Endothelial cell of umbilical vein (primary cell): ENCODE measurements around the gene SIVA1.

Experiments used
- CTCF ChIP-seq, 2 donors: IDR thresholded peaks; 1 replicate in 1 of 2; 2 replicates in 1 of 2; pipeline ENCODE4 v1.5.1; 2011; ENCODE audit warnings: low read length in 2 of 2, mild to moderate bottlenecking in 2 of 2, moderate library complexity in 2 of 2, control low read depth in 1 of 2, inconsistent platforms in 1 of 2, low read depth in 1 of 2; ENCODE audit not compliant: insufficient read depth in 1 of 2; ENCODE audit errors: extremely low read depth in 1 of 2
- EZH2 ChIP-seq: IDR thresholded peaks from 2 replicates; pipeline ENCODE4 v1.6.1; 2012; ENCODE audit warnings: borderline replicate concordance, low read depth, mild to moderate bottlenecking, moderate library complexity, low read length, inconsistent platforms; ENCODE audit not compliant: severe bottlenecking
- FOS ChIP-seq: IDR thresholded peaks from 2 replicates; pipeline ENCODE4 v1.6.1; 2011; ENCODE audit warnings: mild to moderate bottlenecking, low read length, moderate library complexity, borderline replicate concordance; ENCODE audit not compliant: insufficient read depth
- MAX ChIP-seq: IDR thresholded peaks from 2 replicates; pipeline ENCODE4 v1.6.1; 2011; ENCODE audit not compliant: insufficient read depth, insufficient read length
- POLR2A ChIP-seq: IDR thresholded peaks from 2 replicates; pipeline ENCODE4 v1.6.1; 2012; ENCODE audit warnings: low read depth, mild to moderate bottlenecking, control low read depth, low read length
- POLR2AphosphoS5 ChIP-seq: IDR thresholded peaks from 2 replicates; pipeline ENCODE4 v1.6.1; 2012; ENCODE audit warnings: low read depth, mild to moderate bottlenecking, control low read depth, low read length, moderate library complexity; ENCODE audit not compliant: insufficient read depth

DNA sequence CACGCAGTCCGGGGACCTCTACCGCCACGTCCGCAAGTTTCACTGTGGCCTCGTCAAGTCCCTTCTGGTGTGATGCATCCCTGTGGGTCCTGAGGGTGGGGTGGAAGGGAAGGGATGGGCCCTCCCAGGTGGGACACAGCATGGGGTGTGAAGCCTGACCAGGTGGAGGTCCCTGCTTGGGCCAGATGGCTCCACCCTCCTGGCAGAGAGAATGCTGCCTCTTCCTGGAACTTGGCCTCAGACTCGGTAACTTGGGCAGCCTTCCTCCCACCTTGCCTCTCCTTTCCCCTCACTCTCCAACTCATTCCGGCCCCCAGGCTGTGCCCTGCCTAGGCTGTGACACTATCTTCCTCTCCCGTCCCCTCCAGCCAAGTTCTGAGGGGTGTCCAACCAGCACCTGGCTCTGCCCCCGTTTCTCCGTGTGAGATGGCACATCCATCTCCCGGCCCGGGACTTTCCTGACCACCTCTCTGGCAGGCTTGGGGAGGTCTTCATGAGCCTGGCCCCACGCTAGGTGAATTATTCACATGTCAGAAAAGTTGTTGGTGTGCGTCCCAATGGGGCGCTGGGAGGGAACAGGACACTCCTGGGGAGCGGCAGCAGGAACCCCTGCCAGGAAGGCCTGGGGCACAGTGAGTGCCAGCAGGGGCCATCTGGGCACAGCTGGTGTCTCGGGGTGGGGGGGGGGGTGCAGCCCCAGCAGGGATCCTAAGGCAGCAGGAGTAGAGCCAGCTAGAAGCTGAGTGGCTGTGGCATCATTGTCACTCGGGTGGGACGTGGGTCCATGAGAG, 49.6 kb downstream of the SIVA1 start:
- TF ChIP-seq POLR2A (no peak), CTCF (IDR thresholded peaks at IDR 0.05; ENCODE audit: extremely low read depth in 1 of 2, insufficient read depth in 1 of 2, low read depth in 1 of 2, low read length in 2 of 2) (no peak), EZH2 (no peak), MAX (no peak), POLR2AphosphoS5 (no peak), FOS (no peak)
